ENCODE results near the gene RETSAT.

DNA sequence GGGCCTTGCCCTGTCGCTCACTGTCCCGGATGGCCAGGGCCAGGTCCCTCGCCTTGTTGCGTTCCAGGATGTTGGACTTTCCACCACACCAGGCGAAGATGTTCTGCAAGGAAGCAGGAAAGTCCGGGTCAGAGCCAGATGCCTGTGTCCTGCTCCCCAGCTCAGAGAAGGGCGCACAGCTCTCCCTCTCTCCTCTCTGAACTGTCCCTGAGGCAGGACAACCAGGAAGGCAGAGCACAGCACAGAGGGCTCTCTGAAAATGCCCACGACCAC is 44.8 kb upstream of the RETSAT start:
- TF ChIP-seq, protein P1, sequence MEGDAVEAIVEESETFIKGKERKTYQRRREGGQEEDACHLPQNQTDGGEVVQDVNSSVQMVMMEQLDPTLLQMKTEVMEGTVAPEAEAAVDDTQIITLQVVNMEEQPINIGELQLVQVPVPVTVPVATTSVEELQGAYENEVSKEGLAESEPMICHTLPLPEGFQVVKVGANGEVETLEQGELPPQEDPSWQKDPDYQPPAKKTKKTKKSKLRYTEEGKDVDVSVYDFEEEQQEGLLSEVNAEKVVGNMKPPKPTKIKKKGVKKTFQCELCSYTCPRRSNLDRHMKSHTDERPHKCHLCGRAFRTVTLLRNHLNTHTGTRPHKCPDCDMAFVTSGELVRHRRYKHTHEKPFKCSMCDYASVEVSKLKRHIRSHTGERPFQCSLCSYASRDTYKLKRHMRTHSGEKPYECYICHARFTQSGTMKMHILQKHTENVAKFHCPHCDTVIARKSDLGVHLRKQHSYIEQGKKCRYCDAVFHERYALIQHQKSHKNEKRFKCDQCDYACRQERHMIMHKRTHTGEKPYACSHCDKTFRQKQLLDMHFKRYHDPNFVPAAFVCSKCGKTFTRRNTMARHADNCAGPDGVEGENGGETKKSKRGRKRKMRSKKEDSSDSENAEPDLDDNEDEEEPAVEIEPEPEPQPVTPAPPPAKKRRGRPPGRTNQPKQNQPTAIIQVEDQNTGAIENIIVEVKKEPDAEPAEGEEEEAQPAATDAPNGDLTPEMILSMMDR (conservative IDR thresholded peaks at IDR 0.05; ENCODE audit: low read depth, low read length) = no peak
- TF ChIP-seq EZH2 (IDR thresholded peaks at IDR 0.05; ENCODE audit: borderline replicate concordance, low read depth, low read length, poor library complexity, severe bottlenecking) = no peak

Data from A673 (cell line).